GM23338 (cell line): ENCODE measurements around the gene USH1C.

Experiments
- CTCF ChIP-seq, 2 experiments: fragments of 200-600 bp in 1 of 2; sonication (generic) in 1 of 2; conservative IDR thresholded peaks; 2 replicates each; pipeline versions ENCODE4 v1.5.1 to v1.6.1; 2016 to 2017; ENCODE audit warnings: antibody characterized with exemption in 2 of 2, low read depth in 2 of 2, mild to moderate bottlenecking in 2 of 2, moderate library complexity in 1 of 2
- EZH2 ChIP-seq: fragments of 200-600 bp; sonication (generic); IDR thresholded peaks from one replicate; pipeline ENCODE4 v1.8.0; 2017; ENCODE audit warnings: antibody characterized with exemption, mild to moderate bottlenecking, low read depth; ENCODE audit not compliant: unreplicated experiment
- POLR2AphosphoS5 ChIP-seq: IDR thresholded peaks from 2 replicates; pipeline ENCODE4 v1.6.1; 2016; ENCODE audit warnings: antibody characterized with exemption, low read depth
- ZNF462 ChIP-seq: fragments of 250-450 bp; sonication (Bioruptor Pico); IDR thresholded peaks from 2 replicates; pipeline ENCODE4 v1.5.0; 2020; ENCODE audit warnings: mild to moderate bottlenecking, moderate library complexity

GRCh38 chr11:17570034-17570433, 25.8 kb upstream of the USH1C start:
- TF ChIP-seq ZNF462 (no peak), POLR2AphosphoS5 (no peak), CTCF (conservative IDR thresholded peaks at IDR 0.05; ENCODE audit: low read depth in 2 of 2) (no peak), EZH2 (no peak)
